GM19452 (cell line): ENCODE results near the gene PPP1R9B.

Experiments
- ATAC-seq: cut with Tn5 transposase; IDR thresholded peaks from one replicate; pipeline ENCODE4 v1.9.1; 2021; ENCODE audit not compliant: unreplicated experiment

Gene PPP1R9B

GRCh38 chr17:50129353-50129727, 21.1 kb downstream of the PPP1R9B start:
- no peak for ATAC-seq

GRCh38 chr17:50128441-50129352, 21.8 kb downstream of the PPP1R9B start:
- no peak for ATAC-seq

GRCh38 chr17:50127697-50128361, 22.6 kb downstream of the PPP1R9B start:
- no peak for ATAC-seq

- ATAC-seq: no peak
These were observed 25.0 kb downstream of the PPP1R9B start for GRCh38 chr17:50125420-50125997.

- no peak for ATAC-seq
These were observed 26.7 kb downstream of the PPP1R9B start for GRCh38 chr17:50123649-50124349.

GRCh38 chr17:50122945-50123344, 27.5 kb downstream of the PPP1R9B start:
- no peak for ATAC-seq

GRCh38 chr17:50120475-50121253, 29.8 kb downstream of the PPP1R9B start:
- no peak for ATAC-seq

GRCh38 chr17:50118828-50119218, 31.7 kb downstream of the PPP1R9B start:
- ATAC-seq: no peak

- ATAC-seq: no peak
These were observed 32.2 kb downstream of the PPP1R9B start for GRCh38 chr17:50118076-50118827.

GRCh38 chr17:50117202-50118051, 33.0 kb downstream of the PPP1R9B start:
- ATAC-seq: no peak

GRCh38 chr17:50115756-50116155, 34.7 kb downstream of the PPP1R9B start:
- no peak for ATAC-seq

GRCh38 chr17:50114849-50115357, 35.6 kb downstream of the PPP1R9B start:
- ATAC-seq: no peak

GRCh38 chr17:50114401-50114800, 36.1 kb downstream of the PPP1R9B start:
- ATAC-seq: no peak

GRCh38 chr17:50113624-50114320, 36.7 kb downstream of the PPP1R9B start:
- no peak for ATAC-seq

GRCh38 chr17:50112694-50113093, 37.8 kb downstream of the PPP1R9B start:
- no peak for ATAC-seq

GRCh38 chr17:50111673-50112655, 38.5 kb downstream of the PPP1R9B start:
- ATAC-seq: no peak
